SH-SY5Y (cell line): Measurements from ENCODE around the gene DOK1.

Experiments used
- GATA2 ChIP-seq: IDR thresholded peaks from 2 replicates; pipeline ENCODE4 v1.6.1; 2011; ENCODE audit warnings: mild to moderate bottlenecking, low read depth, low read length
- GATA3 ChIP-seq: IDR thresholded peaks from 2 replicates; pipeline ENCODE4 v1.6.1; 2011; ENCODE audit warnings: low read depth, mild to moderate bottlenecking, low read length, moderate library complexity

DNA sequence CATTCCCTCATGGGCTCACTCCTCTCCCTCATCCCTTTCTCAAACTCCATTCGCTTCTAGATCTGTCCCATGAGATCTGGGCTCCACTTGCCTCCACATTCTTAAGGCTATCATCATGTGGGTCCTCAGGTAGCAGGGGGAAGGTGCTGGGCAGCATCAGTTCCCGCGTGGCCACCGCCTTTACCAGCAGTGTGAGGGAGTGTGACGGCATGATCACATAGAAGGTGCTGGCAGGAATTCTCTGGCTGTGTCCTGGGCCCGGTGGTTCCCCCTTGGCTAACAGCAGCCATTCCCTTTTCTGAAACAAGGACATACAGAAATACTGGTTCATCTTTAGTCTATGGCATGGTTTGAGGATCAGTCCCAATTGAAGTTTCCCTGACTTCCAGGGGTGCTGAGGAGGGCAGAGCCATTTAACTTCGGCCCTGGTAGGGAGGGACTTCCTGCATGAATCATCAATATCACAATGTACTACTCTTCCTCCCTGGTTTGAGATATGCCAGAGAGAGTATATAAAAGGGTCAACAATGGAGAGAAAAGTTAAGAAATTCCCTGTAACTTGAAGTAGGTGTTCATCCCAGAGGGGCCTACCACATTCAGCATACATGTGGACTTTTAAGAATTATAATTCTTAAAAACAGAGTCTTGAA lies 7.7 kb downstream of the DOK1 start:
- TF ChIP-seq GATA3 (no peak), GATA2 (no peak)
